SK-N-SH treated with all-trans-retinoic acid at 6 μM for 48 hours (cell line): ENCODE data around the gene CDHR5.

Experiments used
- ATAC-seq: fragments of 200-7000 bp; cut with Tn5 transposase; 3 replicates; pipeline ENCODE4 v1.9.1; 2020; ENCODE audit warnings: mild to moderate bottlenecking, moderate library complexity
- ARNTL ChIP-seq: fragments of 450-650 bp; formaldehyde crosslinking; IDR thresholded peaks from 2 replicates; pipeline ENCODE4 v1.5.0; 2020; ENCODE audit warnings: low read depth, mild to moderate bottlenecking, moderate library complexity, borderline replicate concordance
- CSDC2 ChIP-seq: fragments of 250-450 bp; sonication (Bioruptor Pico); IDR thresholded peaks from 2 replicates; pipeline ENCODE4 v1.5.0; 2020; ENCODE audit warnings: mild to moderate bottlenecking, moderate library complexity
- ESRRG ChIP-seq: fragments of 250-450 bp; sonication (Bioruptor Pico); IDR thresholded peaks from 2 replicates; pipeline ENCODE4 v1.6.1; 2021; ENCODE audit warnings: mild to moderate bottlenecking
- GLIS3 ChIP-seq: fragments of 250-450 bp; sonication (Bioruptor Pico); IDR thresholded peaks from 2 replicates; pipeline ENCODE4 v1.5.0; 2020; ENCODE audit warnings: mild to moderate bottlenecking, moderate library complexity
- ISL1 ChIP-seq: fragments of 250-450 bp; sonication (Bioruptor Pico); IDR thresholded peaks from 2 replicates; pipeline ENCODE4 v2.1.2; 2022; ENCODE audit warnings: mild to moderate bottlenecking, moderate library complexity
- OSR1 ChIP-seq: fragments of 250-450 bp; sonication (Bioruptor Pico); IDR thresholded peaks from 2 replicates; pipeline ENCODE4 v1.8.0; 2022; ENCODE audit warnings: moderate library complexity, mild to moderate bottlenecking, inconsistent platforms
- PPARA ChIP-seq: fragments of 250-450 bp; sonication (Bioruptor Pico); IDR thresholded peaks from 2 replicates; pipeline ENCODE4 v1.5.0; 2020; ENCODE audit warnings: mild to moderate bottlenecking, borderline replicate concordance
- SNAI2 ChIP-seq: fragments of 250-450 bp; sonication (Bioruptor Pico); IDR thresholded peaks from 2 replicates; pipeline ENCODE4 v1.5.0; 2020; ENCODE audit warnings: mild to moderate bottlenecking, moderate library complexity
- TCF4 ChIP-seq: fragments of 250-450 bp; sonication (Bioruptor Pico); IDR thresholded peaks from 2 replicates; pipeline ENCODE4 v1.8.0; 2021; ENCODE audit warnings: mild to moderate bottlenecking, moderate library complexity, borderline replicate concordance
- TOX ChIP-seq: fragments of 250-450 bp; sonication (Bioruptor Pico); IDR thresholded peaks from 2 replicates; pipeline ENCODE4 v1.8.0; 2021; ENCODE audit warnings: mild to moderate bottlenecking, moderate library complexity, borderline replicate concordance
- ZFP3 ChIP-seq: fragments of 250-450 bp; sonication (Bioruptor Pico); IDR thresholded peaks from 2 replicates; pipeline ENCODE4 v1.5.0; 2020; ENCODE audit warnings: mild to moderate bottlenecking, moderate library complexity
- ZFP30 ChIP-seq: fragments of 450-650 bp; formaldehyde crosslinking; IDR thresholded peaks from 2 replicates; pipeline ENCODE4 v1.5.0; 2022; ENCODE audit warnings: mild to moderate bottlenecking, moderate library complexity
- ZNF565 ChIP-seq: fragments of 450-650 bp; formaldehyde crosslinking; conservative IDR thresholded peaks from 2 replicates; pipeline ENCODE4 v1.5.0; 2020; ENCODE audit warnings: low read depth, mild to moderate bottlenecking, moderate library complexity
- ZNF70 ChIP-seq: fragments of 450-650 bp; formaldehyde crosslinking; IDR thresholded peaks from 2 replicates; pipeline ENCODE4 v1.5.0; 2020; ENCODE audit warnings: mild to moderate bottlenecking, moderate library complexity
- ZNF8 ChIP-seq: fragments of 450-650 bp; formaldehyde crosslinking; IDR thresholded peaks from 2 replicates; pipeline ENCODE4 v1.5.0; 2020; ENCODE audit warnings: mild to moderate bottlenecking, moderate library complexity
- TF ChIP-seq, protein P1 (sequence below): fragments of 250-450 bp; sonication (Bioruptor Pico); IDR thresholded peaks from 2 replicates; pipeline ENCODE4 v1.5.0; 2020; ENCODE audit warnings: mild to moderate bottlenecking, moderate library complexity
- TF ChIP-seq, protein P2 (sequence below): fragments of 250-450 bp; sonication (Bioruptor Pico); IDR thresholded peaks from 2 replicates; pipeline ENCODE4 v1.8.0; 2021; ENCODE audit warnings: low read depth, mild to moderate bottlenecking, moderate library complexity, borderline replicate concordance
- TF ChIP-seq, protein P3 (sequence below): fragments of 250-450 bp; sonication (Bioruptor Pico); IDR thresholded peaks from 2 replicates; pipeline ENCODE4 v1.8.0; 2020; ENCODE audit warnings: mild to moderate bottlenecking, moderate library complexity, borderline replicate concordance
- TF ChIP-seq, protein P4 (sequence below): fragments of 250-450 bp; sonication (Bioruptor Pico); IDR thresholded peaks from 2 replicates; pipeline ENCODE4 v1.5.1; 2020; ENCODE audit warnings: low read depth, mild to moderate bottlenecking, moderate library complexity

Gene CDHR5

DNA sequence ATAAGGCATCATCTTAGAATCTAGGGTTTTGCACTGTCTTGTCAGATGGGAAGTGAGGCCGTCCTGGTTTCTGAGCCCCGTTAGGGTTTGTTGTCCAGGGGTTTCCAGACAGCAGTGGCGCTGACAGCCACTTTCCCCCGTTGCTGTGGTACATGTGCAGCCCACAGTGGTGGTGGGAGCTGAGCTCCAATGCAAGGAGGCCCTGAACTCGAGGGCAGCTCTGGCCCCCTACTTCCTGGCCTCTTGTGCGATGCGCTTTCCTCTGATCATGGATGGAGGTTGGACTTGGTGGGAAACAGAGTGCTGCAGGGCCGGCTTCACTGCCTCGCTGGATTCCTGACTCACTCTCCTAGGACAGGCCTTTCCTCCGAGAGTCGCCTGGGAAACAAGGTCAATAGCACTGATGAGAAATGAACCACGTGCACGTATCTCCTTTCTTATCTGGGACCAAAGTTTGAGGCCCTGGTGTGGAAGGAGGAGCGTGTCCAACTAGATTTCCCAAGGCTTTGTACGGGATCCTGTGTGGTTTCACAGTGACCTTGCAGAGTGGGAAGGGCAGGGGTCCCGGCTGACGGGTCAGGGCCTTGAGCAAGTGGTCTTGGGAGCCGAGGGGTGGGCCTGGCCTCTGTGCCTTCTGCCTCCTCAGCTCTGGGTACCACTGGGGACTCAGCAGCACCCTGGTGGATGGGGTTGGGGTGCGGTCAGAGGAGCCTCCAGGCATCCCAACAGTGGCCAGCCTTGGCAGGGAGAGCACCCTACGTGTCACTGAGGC lies 44.7 kb downstream of the CDHR5 start:
- no peak for ATAC-seq
- TF ChIP-seq SNAI2 (CRISPR knock-in tag) = no peak

DNA sequence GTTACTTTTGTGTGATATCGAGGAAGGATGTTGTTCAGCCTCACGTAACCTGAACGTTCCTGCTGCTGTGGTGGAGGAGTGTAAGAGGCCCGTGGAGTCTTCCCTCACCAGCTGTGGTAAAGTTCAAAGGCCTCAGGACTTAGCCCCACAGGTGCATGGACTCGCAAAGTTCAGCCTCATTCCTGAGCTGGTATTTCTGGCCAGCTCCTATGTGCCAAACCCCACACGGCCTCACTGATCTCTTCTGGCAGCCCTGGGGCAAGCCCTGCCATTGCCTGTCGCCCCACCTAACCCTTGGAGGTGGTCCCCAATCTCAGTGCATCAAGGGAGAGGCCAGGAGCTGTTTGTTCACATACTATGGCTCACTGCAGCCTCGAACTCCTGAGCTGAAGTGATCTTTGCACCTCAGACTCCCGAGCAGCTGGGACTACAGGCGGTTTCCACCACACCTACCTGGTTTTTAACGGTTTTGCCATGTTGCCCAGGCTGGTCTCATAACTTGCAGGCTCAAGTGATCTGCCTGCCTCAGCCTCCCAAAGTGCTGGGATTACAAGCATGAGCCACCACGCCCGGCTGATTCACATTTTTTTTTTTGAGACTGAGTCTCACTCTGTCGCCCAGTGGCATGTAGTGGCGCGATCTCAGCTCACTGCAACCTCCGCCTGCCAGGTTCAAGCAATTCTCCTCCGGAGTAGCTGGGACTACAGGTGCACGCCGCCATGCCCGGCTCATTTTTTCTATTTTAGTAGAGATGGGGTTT lies 46.3 kb downstream of the CDHR5 start:
- ATAC-seq = no peak
- no peak for TF ChIP-seq OSR1 (CRISPR knock-in tag)
- TF ChIP-seq, protein P1, sequence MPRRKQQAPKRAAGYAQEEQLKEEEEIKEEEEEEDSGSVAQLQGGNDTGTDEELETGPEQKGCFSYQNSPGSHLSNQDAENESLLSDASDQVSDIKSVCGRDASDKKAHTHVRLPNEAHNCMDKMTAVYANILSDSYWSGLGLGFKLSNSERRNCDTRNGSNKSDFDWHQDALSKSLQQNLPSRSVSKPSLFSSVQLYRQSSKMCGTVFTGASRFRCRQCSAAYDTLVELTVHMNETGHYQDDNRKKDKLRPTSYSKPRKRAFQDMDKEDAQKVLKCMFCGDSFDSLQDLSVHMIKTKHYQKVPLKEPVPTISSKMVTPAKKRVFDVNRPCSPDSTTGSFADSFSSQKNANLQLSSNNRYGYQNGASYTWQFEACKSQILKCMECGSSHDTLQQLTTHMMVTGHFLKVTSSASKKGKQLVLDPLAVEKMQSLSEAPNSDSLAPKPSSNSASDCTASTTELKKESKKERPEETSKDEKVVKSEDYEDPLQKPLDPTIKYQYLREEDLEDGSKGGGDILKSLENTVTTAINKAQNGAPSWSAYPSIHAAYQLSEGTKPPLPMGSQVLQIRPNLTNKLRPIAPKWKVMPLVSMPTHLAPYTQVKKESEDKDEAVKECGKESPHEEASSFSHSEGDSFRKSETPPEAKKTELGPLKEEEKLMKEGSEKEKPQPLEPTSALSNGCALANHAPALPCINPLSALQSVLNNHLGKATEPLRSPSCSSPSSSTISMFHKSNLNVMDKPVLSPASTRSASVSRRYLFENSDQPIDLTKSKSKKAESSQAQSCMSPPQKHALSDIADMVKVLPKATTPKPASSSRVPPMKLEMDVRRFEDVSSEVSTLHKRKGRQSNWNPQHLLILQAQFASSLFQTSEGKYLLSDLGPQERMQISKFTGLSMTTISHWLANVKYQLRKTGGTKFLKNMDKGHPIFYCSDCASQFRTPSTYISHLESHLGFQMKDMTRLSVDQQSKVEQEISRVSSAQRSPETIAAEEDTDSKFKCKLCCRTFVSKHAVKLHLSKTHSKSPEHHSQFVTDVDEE = no peak

DNA sequence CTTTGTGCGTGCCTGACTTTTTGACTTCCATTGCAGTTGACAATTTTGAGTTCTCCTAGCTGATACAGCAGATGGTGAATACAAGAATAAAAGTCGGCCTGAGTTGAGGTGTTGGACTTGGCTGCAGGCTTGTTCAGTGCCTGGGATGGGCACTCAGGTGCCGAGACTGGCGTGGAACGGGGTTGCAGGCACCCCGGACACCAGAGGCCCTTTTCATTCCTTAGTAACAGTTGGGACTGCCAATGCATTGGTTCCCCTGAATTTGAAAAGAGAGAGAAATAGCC lies 47.2 kb downstream of the CDHR5 start:
- TF ChIP-seq SNAI2 (CRISPR knock-in tag) (no peak), ZFP3 (CRISPR knock-in tag) (no peak), ZNF70 (no peak), ESRRG (no peak)
- TF ChIP-seq, protein P2, sequence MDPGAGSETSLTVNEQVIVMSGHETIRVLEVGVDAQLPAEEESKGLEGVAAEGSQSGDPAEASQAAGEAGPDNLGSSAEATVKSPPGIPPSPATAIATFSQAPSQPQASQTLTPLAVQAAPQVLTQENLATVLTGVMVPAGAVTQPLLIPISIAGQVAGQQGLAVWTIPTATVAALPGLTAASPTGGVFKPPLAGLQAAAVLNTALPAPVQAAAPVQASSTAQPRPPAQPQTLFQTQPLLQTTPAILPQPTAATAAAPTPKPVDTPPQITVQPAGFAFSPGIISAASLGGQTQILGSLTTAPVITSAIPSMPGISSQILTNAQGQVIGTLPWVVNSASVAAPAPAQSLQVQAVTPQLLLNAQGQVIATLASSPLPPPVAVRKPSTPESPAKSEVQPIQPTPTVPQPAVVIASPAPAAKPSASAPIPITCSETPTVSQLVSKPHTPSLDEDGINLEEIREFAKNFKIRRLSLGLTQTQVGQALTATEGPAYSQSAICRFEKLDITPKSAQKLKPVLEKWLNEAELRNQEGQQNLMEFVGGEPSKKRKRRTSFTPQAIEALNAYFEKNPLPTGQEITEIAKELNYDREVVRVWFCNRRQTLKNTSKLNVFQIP = no peak
- ATAC-seq = no peak

DNA sequence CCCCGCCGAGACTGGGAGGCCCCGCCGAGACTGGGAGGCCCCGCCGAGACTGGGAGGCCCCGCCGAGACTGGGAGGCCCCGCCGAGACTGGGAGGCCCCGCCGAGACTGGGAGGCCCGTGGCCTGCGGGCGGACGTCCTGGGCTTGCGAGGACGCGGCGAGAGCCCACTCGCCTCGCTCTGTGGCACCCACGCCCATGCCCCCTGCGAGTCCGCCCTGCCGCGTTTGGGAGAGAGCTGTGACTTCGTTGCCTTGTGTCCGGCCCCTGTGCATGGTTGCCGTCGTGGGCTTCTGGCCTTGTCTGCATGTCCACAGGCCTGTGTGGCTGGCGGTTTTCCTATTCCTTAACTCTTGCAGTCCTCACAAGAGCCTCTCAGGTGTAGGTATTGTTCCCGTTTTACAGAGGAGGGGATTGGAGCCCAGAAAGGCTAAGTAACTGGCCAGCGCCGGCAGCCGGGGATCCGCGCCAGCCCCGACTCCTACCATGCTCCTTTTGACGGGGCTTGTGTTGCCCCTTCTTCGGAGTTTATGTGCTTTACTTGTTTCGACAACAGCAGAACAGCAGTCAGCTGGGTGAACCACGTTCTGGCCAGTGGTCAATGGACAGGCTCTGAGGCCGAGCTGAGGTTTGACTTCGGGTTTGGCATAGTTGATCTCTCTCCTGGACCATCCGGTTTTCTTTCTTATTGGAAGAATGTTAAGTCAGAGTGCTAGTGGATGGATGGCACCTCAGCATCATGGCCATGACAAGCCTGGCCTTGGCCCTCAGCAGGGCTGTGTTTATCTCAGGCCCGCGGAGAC lies 47.7 kb downstream of the CDHR5 start:
- no peak for ATAC-seq
- TF ChIP-seq PPARA (CRISPR knock-in tag) (no peak), CSDC2 (no peak), ZFP30 (no peak), TOX (CRISPR knock-in tag) (no peak), ARNTL (no peak), ZNF565 (CRISPR knock-in tag) (no peak), ISL1 (CRISPR knock-in tag) (no peak), OSR1 (CRISPR knock-in tag) (no peak), ZNF8 (no peak), ESRRG (no peak)
- TF ChIP-seq, protein P3, sequence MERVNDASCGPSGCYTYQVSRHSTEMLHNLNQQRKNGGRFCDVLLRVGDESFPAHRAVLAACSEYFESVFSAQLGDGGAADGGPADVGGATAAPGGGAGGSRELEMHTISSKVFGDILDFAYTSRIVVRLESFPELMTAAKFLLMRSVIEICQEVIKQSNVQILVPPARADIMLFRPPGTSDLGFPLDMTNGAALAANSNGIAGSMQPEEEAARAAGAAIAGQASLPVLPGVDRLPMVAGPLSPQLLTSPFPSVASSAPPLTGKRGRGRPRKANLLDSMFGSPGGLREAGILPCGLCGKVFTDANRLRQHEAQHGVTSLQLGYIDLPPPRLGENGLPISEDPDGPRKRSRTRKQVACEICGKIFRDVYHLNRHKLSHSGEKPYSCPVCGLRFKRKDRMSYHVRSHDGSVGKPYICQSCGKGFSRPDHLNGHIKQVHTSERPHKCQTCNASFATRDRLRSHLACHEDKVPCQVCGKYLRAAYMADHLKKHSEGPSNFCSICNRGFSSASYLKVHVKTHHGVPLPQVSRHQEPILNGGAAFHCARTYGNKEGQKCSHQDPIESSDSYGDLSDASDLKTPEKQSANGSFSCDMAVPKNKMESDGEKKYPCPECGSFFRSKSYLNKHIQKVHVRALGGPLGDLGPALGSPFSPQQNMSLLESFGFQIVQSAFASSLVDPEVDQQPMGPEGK (CRISPR knock-in tag) = no peak

DNA sequence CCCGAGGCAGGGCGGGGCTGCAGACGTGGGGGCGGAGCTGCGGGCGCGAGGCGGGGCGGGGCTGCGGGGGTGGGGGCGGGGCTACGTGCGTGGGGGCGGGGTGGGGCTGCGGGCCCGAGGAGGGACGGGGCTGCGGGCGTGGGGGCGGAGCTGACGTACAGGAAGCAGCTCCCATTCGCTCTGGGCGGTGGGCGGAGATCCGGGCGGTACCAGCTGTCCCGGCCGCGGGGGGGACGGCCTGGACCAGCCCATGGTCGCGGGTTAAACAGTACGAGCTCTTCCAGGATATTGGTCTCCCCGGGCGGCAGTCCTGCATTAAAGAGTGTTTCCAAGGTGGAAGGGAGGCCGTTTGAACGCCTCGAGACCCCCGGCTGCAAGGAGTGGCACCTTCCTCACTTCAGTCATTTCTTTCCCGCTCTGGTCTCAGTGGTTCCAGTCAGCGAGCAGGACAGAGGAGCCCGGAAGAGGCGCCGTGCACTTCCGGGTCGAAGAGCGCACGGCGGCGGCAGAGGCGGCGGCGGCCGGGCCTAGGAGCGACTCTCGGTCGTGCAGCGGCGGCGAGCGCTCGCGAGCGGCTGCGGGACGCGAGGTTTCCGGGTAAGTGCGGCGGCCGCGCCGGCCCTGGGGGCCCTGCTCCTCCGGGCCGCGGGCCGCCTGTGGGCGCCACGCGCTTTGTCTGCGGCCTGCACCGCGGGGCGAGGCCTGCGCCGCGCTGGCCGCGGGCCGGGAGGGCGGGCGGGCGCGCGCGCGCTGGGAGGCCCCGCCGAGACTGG lies 48.6 kb downstream of the CDHR5 start, which contains the start of gene PHRF1:
PHRF1 (plus strand) TSS at position 475 of the 773 bp plus-strand sequence. CDS start 5,043 bp downstream, outside the sequence.
- TF ChIP-seq SNAI2 (CRISPR knock-in tag) (no peak), TCF4 (CRISPR knock-in tag) (no peak), ZNF565 (CRISPR knock-in tag) (no peak), GLIS3 (CRISPR knock-in tag) (no peak), ZFP3 (CRISPR knock-in tag) (no peak), ZNF70 (no peak), CSDC2 (no peak), ARNTL (no peak)
- TF ChIP-seq, protein P4, sequence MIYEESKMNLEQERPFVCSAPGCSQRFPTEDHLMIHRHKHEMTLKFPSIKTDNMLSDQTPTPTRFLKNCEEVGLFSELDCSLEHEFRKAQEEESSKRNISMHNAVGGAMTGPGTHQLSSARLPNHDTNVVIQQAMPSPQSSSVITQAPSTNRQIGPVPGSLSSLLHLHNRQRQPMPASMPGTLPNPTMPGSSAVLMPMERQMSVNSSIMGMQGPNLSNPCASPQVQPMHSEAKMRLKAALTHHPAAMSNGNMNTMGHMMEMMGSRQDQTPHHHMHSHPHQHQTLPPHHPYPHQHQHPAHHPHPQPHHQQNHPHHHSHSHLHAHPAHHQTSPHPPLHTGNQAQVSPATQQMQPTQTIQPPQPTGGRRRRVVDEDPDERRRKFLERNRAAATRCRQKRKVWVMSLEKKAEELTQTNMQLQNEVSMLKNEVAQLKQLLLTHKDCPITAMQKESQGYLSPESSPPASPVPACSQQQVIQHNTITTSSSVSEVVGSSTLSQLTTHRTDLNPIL = no peak
- TF ChIP-seq, protein P1 = no peak
- peak; percentile 91 for ATAC-seq
